Activated CD8-positive, alpha-beta memory T cell treated with anti-CD3 and anti-CD28 coated beads, Interleukin-2, amount 10 ng/mL, durations not matched to agents 7 days and 5 days (primary cell): ENCODE measurements around the gene CDADC1. TPM values are rescaled to one million over a fixed set of nuclear protein-coding genes. Genes with fewer than 3 reads are reported as not detected.
A peak's percentile ranks its signal among the peaks of the same experiment; 100 is the strongest.

Source experiments
- ATAC-seq: fragments of 150-1000 bp; cut with Tn5 transposase; one replicate; pipeline ENCODE4 v1.10.0; 2021; ENCODE audit warnings: moderate library complexity
- CTCF ChIA-PET: fragments of 350-600 bp; sonication (Branson Sonifier 250); formaldehyde crosslinking; loops from one replicate; lab custom pipeline; 2021; ENCODE audit warnings: antibody characterized with exemption; lab: Charles Lee
- DNase-seq: peaks from one replicate; pipeline ENCODE4 v3.0.0-alpha.2; 2020
- H3K27ac Mint-ChIP-seq: one replicate; pipeline ENCODE4 v1.8.0; 2021; ENCODE audit warnings: mild to moderate bottlenecking, mixed read lengths
- H3K27me3 Mint-ChIP-seq: one replicate; pipeline ENCODE4 v1.8.0; 2021; ENCODE audit warnings: mixed read lengths
- H3K36me3 Mint-ChIP-seq: one replicate; pipeline ENCODE4 v1.8.0; 2021; ENCODE audit warnings: mild to moderate bottlenecking, mixed read lengths
- H3K4me1 Mint-ChIP-seq: one replicate; pipeline ENCODE4 v1.8.0; 2021; ENCODE audit warnings: mixed read lengths
- H3K4me3 Mint-ChIP-seq: one replicate; pipeline ENCODE4 v1.8.0; 2021; ENCODE audit warnings: mild to moderate bottlenecking, moderate library complexity, mixed read lengths
- H3K9me3 Mint-ChIP-seq: one replicate; pipeline ENCODE4 v1.8.0; 2022; ENCODE audit warnings: low read depth, mixed read lengths
- total RNA-seq, 2 experiments: library from RNA; stranded (reverse); gene quantifications; one replicate each; pipeline ENCODE4 v1.2.3, GENCODE V29; 2021

Gene CDADC1
- total RNA-seq, 2 experiments from 2014 or later, result 12.4 to 14.8 TPM

DNA sequence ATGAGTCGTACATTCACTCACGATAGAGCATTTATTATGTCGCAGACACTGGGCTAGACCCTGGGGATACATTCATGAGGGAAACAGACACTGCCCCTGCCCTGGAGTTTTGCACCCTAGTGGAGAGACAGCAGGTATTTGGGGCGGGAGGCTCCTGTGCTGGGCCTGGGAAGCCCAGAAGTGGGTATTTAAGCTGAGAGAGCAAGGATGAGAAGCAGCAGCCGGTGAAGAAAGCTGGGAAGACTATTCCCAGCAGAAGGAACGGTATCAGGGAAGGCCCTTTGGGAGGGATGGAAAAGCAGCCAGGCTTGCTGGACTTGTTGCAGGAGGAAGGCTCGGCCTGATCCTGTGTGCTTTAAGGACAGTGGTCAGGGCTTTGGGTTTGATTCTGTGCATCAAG lies 54.5 kb downstream of the CDADC1 start:
- Mint-ChIP-seq H3K27ac (no peak overlapping the region), H3K4me1 (peaks cover 4% of the 10 kb centered on the region), H3K4me3 (no peak overlapping the region), H3K9me3 (no peaks in the 10 kb centered on the region), H3K36me3 (no peaks in the 10 kb centered on the region), H3K27me3 (no peaks in the 10 kb centered on the region)
- CTCF ChIA-PET, result interaction anchor here (0.9 to 2.5 kb wide), 7 partner anchors 11 to 306 kb away, joined by 3 to 24 read pairs (median 4); no protein-coding TSS in a partner anchor
- ATAC-seq (no peak), DNase-seq (no peak)

DNA sequence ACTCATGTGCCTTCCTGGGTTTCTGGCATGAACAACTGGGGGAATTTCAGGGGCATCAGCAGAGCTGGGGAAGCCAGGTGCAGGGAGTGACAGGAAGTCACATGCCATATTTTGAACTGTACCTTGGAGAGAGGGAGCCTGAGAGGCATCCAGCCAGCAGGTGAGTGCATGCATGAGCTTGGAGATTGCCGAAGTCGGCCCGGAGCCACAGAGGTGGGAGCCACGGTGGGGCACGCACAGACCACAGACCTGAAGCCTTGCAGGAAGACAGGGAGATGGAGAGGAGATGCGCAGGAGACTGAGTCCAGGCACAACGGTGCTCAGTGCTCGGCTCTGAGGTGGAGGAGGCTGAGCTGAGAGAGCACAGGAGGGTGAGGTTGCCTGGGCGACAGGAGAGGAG lies 55.1 kb downstream of the CDADC1 start:
- no peaks in the 10 kb centered on the region for H3K36me3 Mint-ChIP-seq
- ATAC-seq, result no peak
- peaks cover 4% of the 10 kb centered on the region for H3K4me1 Mint-ChIP-seq
- no peaks in the 10 kb centered on the region for H3K9me3 Mint-ChIP-seq
- no peak overlapping the region for H3K4me3 Mint-ChIP-seq
- H3K27me3 Mint-ChIP-seq, result no peaks in the 10 kb centered on the region
- no peak overlapping the region for H3K27ac Mint-ChIP-seq
- CTCF ChIA-PET, result interaction anchor here (0.9 to 2.3 kb wide), 3 partner anchors 20 to 306 kb away, joined by 4 to 7 read pairs (median 4); no protein-coding TSS in a partner anchor
- no peak for DNase-seq

DNA sequence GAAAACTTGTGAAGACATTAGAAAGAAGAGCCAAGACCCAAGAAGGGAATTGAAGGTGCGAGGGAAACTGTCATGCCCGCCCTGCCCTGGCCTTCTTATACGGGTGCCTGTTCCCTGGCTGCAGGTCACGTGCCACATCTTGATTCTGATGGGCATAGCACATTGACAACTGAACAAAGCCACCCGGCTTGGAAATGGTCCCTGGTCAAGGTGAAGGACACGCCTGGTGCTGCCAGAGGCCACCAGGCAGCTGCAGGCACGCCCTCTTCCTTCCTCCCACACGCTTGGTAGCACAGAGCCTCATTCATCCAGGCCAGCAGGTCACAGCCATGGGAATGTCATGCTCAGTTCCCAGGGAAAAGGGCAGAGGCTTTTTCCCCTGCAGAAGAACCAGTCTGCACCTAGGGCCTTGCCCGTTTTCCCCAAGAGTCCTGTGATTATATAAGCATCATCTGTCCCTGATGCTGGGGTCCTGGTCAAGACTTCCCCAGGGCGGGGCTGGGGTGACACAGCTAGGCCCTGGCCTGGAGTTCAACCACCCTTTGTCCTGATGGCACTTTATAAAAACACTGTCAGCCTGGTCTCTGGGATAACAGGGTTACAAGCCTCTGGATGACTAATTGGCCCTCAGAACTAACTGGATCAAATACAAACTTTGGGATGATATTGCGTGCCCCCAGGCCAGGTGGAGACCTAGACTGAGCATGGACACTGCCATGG lies 56.0 kb downstream of the CDADC1 start:
- Mint-ChIP-seq H3K36me3 (no peaks in the 10 kb centered on the region), H3K4me3 (no peak overlapping the region), H3K27me3 (no peaks in the 10 kb centered on the region), H3K4me1 (peaks cover 4% of the 10 kb centered on the region), H3K27ac (no peak overlapping the region), H3K9me3 (no peaks in the 10 kb centered on the region)
- CTCF ChIA-PET, result no interaction called here
- ATAC-seq (no peak), DNase-seq (no peak)

DNA sequence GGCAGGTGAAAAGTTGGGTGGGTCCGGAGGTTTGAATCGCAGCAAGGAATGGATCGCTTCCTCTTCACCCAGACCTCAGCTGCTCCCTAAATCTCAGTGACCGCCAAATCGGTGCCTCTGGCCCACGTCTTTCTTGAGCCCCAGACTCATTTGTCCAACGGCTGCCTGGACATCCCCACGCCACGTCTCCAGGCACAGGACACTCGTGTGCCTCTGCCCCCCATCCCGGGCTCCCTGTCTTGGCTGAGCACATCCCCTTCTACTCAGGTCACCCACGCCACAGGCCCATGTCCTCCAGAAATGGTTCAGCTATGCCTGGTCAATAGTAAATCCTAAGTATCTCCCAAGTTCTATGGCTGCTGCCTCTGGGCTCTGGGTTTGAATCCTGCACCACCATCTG lies 56.6 kb downstream of the CDADC1 start:
- H3K27me3 Mint-ChIP-seq, result no peaks in the 10 kb centered on the region
- peaks cover 4% of the 10 kb centered on the region for H3K4me1 Mint-ChIP-seq
- H3K36me3 Mint-ChIP-seq, result no peaks in the 10 kb centered on the region
- no peak overlapping the region for H3K4me3 Mint-ChIP-seq
- DNase-seq (no peak), ATAC-seq (no peak)
- CTCF ChIA-PET, result no interaction called here
- H3K9me3 Mint-ChIP-seq, result no peaks in the 10 kb centered on the region
- no peak overlapping the region for H3K27ac Mint-ChIP-seq

DNA sequence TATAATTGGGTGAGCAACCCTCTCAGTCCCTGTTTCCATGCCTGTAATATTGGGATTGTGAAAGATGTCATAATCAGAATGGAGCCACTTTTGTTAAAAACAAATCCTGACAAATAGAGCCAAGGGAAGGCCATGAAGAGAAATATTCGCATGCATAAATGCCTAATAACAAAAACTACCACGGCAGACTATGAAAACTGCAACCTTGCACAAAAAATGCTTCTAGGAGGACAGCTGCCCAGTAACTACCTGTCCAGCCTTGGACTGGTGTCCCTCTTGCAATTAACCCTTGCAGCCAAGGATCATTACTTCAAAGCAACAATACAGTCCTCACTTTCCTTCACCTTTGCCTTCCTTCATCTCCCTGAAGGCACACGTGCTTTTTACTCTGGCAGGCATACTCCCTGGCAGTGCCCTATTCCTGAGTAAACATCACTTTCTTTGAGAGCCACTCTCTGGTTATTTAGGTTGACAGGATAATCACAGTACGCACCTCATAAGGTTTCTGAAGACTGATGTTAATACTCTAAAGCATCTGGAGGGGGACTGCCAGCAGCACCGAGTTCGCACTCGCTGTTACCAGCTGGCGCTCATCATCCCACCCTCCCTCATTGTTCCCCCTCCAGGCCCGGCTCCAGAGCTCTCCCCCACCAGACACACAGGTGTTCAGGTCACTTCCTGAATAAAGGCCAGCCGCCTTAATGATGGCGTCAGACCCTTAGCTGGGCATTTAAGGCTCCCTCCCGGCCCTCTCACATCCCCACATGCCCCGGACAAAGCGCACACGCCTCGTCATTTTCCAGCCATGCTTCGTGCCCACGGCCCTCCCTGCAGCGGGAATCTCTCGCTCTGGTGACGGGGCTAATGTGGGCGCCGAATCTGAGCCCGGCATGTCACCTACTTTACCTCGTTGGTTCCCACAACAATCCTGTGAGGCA lies 57.3 kb downstream of the CDADC1 start:
- no peak overlapping the region for H3K27ac Mint-ChIP-seq
- no peaks in the 10 kb centered on the region for H3K36me3 Mint-ChIP-seq
- CTCF ChIA-PET, result no interaction called here
- H3K9me3 Mint-ChIP-seq, result no peaks in the 10 kb centered on the region
- ATAC-seq (no peak), DNase-seq (no peak)
- H3K4me1 Mint-ChIP-seq, result peaks cover 4% of the 10 kb centered on the region
- H3K4me3 Mint-ChIP-seq, result no peak overlapping the region
- no peaks in the 10 kb centered on the region for H3K27me3 Mint-ChIP-seq

DNA sequence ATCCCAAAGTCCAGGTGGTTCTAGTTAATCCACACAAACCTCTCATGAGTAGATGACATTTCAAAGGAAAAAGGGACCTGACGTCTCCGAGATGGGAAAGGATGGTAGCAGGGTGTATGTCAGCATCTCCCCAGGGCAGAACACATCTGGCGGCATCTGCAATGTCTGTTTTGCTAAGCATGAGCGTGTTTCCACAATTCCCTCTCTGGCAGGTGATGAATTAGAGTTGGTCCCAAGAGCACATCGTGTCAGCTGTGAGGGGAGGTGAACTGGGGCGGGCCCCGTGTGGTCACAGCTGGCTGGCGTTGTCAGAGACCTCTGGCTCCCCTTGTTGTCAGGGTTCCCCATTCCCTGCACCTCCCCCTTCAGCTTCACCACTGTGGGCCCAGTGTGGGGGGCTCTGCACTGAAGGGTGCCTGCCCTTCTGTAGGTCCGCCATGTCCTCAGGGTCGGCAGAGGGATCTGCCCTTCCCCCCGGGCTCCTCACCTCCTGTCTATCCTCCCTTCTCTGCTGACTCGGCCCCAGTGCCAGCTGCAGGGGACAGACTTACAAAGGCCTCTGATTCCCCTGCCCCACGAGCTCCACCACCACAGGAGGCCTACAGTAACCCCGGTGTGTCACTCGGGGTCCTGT lies 58.2 kb downstream of the CDADC1 start:
- H3K4me1 Mint-ChIP-seq, result peaks cover 4% of the 10 kb centered on the region
- no peak overlapping the region for H3K4me3 Mint-ChIP-seq

DNA sequence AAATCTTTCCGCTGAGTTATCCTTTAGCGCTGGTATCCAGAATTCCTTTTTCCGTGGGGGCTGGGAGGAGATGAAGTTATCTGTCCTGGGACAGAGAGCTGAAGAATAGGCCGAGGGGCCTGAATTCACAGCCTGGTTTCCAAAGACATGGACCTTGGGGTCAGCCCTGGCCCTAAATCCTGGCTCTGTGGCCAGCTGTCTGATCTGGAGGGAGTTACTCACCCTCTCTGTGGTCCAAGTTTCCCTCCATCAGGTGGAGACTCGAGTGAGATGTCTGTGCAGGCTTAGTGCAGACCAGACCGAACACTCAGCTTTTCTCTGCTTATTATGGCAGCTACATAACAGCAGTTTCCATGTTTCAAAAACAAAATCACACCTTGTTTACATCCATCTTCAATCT lies 59.6 kb downstream of the CDADC1 start:
- CTCF ChIA-PET, result interaction anchor here (0.9 kb wide), 1 partner anchor 10 kb away, joined by 3 read pairs; no protein-coding TSS in a partner anchor
- no peak overlapping the region for H3K4me3 Mint-ChIP-seq
- no peaks in the 10 kb centered on the region for H3K36me3 Mint-ChIP-seq
- DNase-seq (no peak), ATAC-seq (no peak)
- no peaks in the 10 kb centered on the region for H3K9me3 Mint-ChIP-seq
- H3K4me1 Mint-ChIP-seq, result no peaks in the 10 kb centered on the region
- H3K27ac Mint-ChIP-seq, result no peak overlapping the region
- H3K27me3 Mint-ChIP-seq, result no peaks in the 10 kb centered on the region

More for the DNA sequence above, 58.2 kb downstream of the CDADC1 start:
- no peaks in the 10 kb centered on the region for H3K27me3 Mint-ChIP-seq
- H3K9me3 Mint-ChIP-seq, result no peaks in the 10 kb centered on the region
- no peak overlapping the region for H3K27ac Mint-ChIP-seq
- ATAC-seq (no peak), DNase-seq (no peak)
- no peaks in the 10 kb centered on the region for H3K36me3 Mint-ChIP-seq
- CTCF ChIA-PET, result no interaction called here

DNA sequence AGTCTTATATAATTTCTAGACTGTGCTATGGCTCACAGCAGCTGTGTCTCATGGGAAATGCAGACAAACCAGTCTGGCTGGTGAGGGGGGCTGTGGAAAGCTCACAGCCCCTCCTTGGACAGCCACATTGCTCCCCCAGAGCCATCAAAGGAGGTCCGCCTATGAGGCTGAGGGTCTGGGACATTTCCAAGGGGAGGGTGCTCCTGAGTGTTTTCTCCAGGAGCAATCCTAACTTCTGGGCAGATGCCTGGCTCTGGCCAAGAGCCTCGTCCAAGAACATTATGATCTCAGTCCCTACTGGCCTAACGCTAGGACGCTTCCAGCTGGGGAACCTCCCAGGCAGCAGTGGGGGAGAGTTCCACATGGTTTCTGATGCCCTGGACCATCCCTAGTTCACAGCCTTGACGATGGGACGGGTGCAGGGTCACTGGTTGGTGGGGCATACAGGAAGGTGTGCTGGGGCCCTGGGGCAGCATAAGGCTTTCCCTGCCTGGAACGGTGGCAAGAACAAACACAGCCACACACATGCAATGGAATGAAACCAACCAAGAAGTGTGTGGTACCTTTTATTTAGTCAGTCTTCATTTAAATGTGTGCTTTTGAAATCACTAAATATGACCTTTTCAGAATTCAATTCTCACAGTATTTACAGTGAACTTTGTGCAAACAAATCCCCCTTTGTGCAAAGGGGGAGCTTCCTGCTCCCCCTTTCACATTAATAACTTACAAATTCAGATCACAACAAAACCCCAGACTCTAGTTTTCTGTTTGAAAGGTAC lies 60.6 kb downstream of the CDADC1 start:
- CTCF ChIA-PET, result interaction anchor here (0.9 kb wide), 1 partner anchor 9 kb away, joined by 3 read pairs; no protein-coding TSS in a partner anchor
- Mint-ChIP-seq H3K4me1 (peaks cover 2% of the 10 kb centered on the region), H3K27ac (no peak overlapping the region), H3K9me3 (no peaks in the 10 kb centered on the region), H3K27me3 (no peaks in the 10 kb centered on the region), H3K4me3 (no peak overlapping the region), H3K36me3 (no peaks in the 10 kb centered on the region)
- no peak for ATAC-seq
- DNase-seq, result no peak

DNA sequence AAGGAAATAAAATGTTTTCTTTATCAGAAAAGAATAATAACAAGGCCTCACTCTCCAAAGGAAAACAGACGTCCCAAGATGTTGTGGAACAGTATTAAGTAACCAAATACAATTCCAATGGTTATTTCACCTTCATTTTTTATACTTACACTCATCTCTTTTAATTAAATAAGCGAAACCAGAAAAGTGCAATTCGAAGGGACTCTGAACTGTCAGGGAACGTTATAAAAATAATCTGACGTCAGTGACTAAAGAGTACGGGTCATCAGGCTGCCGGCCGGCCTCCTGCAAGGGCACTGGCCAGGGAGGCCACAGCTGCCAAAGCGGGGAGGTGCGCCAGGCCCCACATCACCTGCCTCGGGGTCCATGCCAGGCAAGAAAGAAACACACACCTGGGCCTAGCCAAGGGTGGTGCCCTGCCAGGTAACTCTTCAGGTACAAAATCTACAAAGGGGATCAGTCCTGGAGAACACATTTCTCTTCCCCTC lies 61.2 kb downstream of the CDADC1 start:
- Mint-ChIP-seq H3K36me3 (no peaks in the 10 kb centered on the region), H3K4me1 (peaks cover 7% of the 10 kb centered on the region), H3K4me3 (no peak overlapping the region), H3K27me3 (no peaks in the 10 kb centered on the region), H3K9me3 (no peaks in the 10 kb centered on the region), H3K27ac (no peak overlapping the region)
- no peak for DNase-seq
- CTCF ChIA-PET, result no interaction called here
- no peak for ATAC-seq

DNA sequence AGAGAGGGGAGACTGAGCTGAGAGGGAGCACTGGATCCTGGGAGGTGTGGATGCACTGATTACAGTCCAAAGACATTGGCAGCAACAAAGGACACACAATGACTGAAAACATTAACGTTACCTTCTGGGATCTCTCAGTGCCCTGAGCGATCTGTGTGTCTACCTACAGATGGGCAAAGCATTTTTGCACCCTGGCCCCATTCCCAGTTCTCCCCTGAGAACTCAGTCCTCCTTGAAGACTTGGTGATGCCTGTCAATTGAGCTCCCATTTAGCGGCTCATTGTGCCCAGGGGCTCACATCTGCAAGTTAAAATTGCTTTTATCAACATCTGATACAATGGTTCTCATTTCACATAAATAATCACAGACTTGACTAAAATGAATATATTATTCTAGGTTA lies 62.5 kb downstream of the CDADC1 start:
- CTCF ChIA-PET, result interaction anchor here (0.8 kb wide), 1 partner anchor 9 kb away, joined by 3 read pairs; no protein-coding TSS in a partner anchor
- H3K27ac Mint-ChIP-seq, result no peak overlapping the region
- H3K36me3 Mint-ChIP-seq, result no peaks in the 10 kb centered on the region
- H3K9me3 Mint-ChIP-seq, result no peaks in the 10 kb centered on the region
- peaks cover 12% of the 10 kb centered on the region for H3K4me1 Mint-ChIP-seq
- DNase-seq (no peak), ATAC-seq (no peak)
- H3K27me3 Mint-ChIP-seq, result no peaks in the 10 kb centered on the region
- no peak overlapping the region for H3K4me3 Mint-ChIP-seq

DNA sequence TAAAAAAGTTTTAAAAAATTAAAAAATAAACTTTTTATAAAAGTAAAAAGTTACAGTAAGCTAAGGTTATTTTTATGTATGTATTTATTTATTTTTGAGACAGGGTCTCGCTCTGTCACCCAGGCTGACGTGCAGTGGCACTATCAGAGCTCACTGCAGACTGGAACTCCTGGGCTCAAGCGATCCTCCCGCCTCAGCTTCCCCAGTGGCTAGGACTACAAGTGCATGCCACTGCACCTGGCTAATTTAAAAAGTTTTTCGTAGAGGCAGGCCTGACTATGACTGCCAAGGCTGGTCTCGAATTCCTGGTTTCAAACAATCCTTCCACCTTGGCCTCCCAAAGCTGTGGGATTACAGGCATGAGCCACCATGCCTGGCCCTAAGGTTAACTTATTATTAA lies 64.1 kb downstream of the CDADC1 start:
- Mint-ChIP-seq H3K4me1 (peaks cover 12% of the 10 kb centered on the region), H3K27me3 (no peaks in the 10 kb centered on the region), H3K27ac (no peak overlapping the region), H3K36me3 (no peaks in the 10 kb centered on the region), H3K4me3 (no peak overlapping the region), H3K9me3 (no peaks in the 10 kb centered on the region)
- CTCF ChIA-PET, result interaction anchor here (2.0 kb wide), 1 partner anchor 295 kb away, joined by 11 read pairs; no protein-coding TSS in a partner anchor
- ATAC-seq (no peak), DNase-seq (no peak)

DNA sequence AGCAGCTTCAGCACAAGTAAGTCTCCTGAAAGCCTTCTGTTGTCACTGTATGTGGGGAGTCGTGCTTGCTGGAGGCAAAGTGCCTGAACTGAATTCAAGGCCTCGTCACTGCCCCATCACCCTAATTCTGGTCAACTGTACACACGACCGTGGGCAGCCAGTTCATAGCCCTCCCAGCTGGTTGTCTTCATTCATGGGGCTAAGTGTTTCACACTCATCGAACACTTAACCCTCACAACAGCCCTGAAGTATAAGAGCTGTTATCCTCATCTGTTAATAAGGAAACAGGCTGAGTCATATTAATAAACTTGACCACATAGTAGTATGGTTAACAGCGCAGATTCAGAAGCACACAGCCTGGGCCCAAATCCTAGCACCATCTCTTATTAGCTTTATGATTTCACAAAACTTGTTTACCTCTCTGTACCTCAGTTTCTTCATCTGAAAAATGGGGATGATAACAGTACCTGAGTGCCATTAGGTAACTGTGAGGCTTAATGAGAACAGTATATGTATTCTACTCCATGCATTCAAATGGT lies 66.7 kb downstream of the CDADC1 start:
- no peak overlapping the region for H3K27ac Mint-ChIP-seq

More for the DNA sequence above, 66.7 kb downstream of the CDADC1 start:
- ATAC-seq (peak; percentile 58), DNase-seq (no peak)
- H3K4me3 Mint-ChIP-seq, result no peak overlapping the region
- no peaks in the 10 kb centered on the region for H3K36me3 Mint-ChIP-seq
- CTCF ChIA-PET, result interaction anchor here (0.7 to 1.8 kb wide), 3 partner anchors 14 to 293 kb away, joined by 3 to 5 read pairs (median 3); no protein-coding TSS in a partner anchor
- no peaks in the 10 kb centered on the region for H3K9me3 Mint-ChIP-seq
- H3K4me1 Mint-ChIP-seq, result peaks cover 12% of the 10 kb centered on the region
- H3K27me3 Mint-ChIP-seq, result no peaks in the 10 kb centered on the region
